ENCODE results near the gene ARID1B. TPM values are rescaled to one million over a fixed set of nuclear protein-coding genes. Genes with fewer than 3 reads are reported as not detected.

Gene ARID1B
- polyA plus RNA-seq, 4 donors: 57.0 to 87.6 (median 71.7) TPM

GRCh38 chr6:156790711-156791319 lies 13.6 kb downstream of the ARID1B start:
- DNase-seq (ENCODE audit: low read depth in 4 of 4, low spot score in 3 of 4): no peak

GRCh38 chr6:156791320-156791850 lies 14.2 kb downstream of the ARID1B start:
- no peak for DNase-seq (ENCODE audit: low read depth in 4 of 4, low spot score in 3 of 4)

- DNase-seq (ENCODE audit: low read depth in 4 of 4, low spot score in 3 of 4): no peak
Observed at GRCh38 chr6:156793200-156793599, 16.0 kb downstream of the ARID1B start.

- no peak for DNase-seq (ENCODE audit: low read depth in 4 of 4, low spot score in 3 of 4)
Observed at GRCh38 chr6:156794546-156795354, 17.6 kb downstream of the ARID1B start.

- no peak for DNase-seq (ENCODE audit: low read depth in 4 of 4, low spot score in 3 of 4)
Observed at GRCh38 chr6:156795825-156796224, 18.6 kb downstream of the ARID1B start.

GRCh38 chr6:156796627-156797026 lies 19.4 kb downstream of the ARID1B start:
- DNase-seq (ENCODE audit: low read depth in 4 of 4, low spot score in 3 of 4): no peak

- no peak for DNase-seq (ENCODE audit: low read depth in 4 of 4, low spot score in 3 of 4)
Observed at GRCh38 chr6:156797901-156798735, 20.9 kb downstream of the ARID1B start.

- no peak for DNase-seq (ENCODE audit: low read depth in 4 of 4, low spot score in 3 of 4)
Observed at GRCh38 chr6:156801712-156802111, 24.5 kb downstream of the ARID1B start.

- no peak for DNase-seq (ENCODE audit: low read depth in 4 of 4, low spot score in 3 of 4)
Observed at GRCh38 chr6:156803353-156803752, 26.2 kb downstream of the ARID1B start.

GRCh38 chr6:156804402-156804801 lies 27.2 kb downstream of the ARID1B start:
- DNase-seq (ENCODE audit: low read depth in 4 of 4, low spot score in 3 of 4): no peak

GRCh38 chr6:156806155-156806554 lies 29.0 kb downstream of the ARID1B start:
- no peak for DNase-seq (ENCODE audit: low read depth in 4 of 4, low spot score in 3 of 4)

- no peak for DNase-seq (ENCODE audit: low read depth in 4 of 4, low spot score in 3 of 4)
Observed at GRCh38 chr6:156807028-156807427, 29.9 kb downstream of the ARID1B start.

GRCh38 chr6:156807795-156808194 lies 30.6 kb downstream of the ARID1B start:
- DNase-seq (ENCODE audit: low read depth in 4 of 4, low spot score in 3 of 4): no peak

- no peak for DNase-seq (ENCODE audit: low read depth in 4 of 4, low spot score in 3 of 4)
Observed at GRCh38 chr6:156808287-156808686, 31.1 kb downstream of the ARID1B start.

- no peak for DNase-seq (ENCODE audit: low read depth in 4 of 4, low spot score in 3 of 4)
Observed at GRCh38 chr6:156809034-156809433, 31.9 kb downstream of the ARID1B start.

GRCh38 chr6:156809446-156810178 lies 32.4 kb downstream of the ARID1B start:
- DNase-seq (ENCODE audit: low read depth in 4 of 4, low spot score in 3 of 4): no peak

- DNase-seq (ENCODE audit: low read depth in 4 of 4, low spot score in 3 of 4): no peak
Observed at GRCh38 chr6:156814036-156814581, 36.9 kb downstream of the ARID1B start.

GRCh38 chr6:156816505-156816904 lies 39.3 kb downstream of the ARID1B start:
- no peak for DNase-seq (ENCODE audit: low read depth in 4 of 4, low spot score in 3 of 4)

GRCh38 chr6:156820089-156820798 lies 43.1 kb downstream of the ARID1B start:
- DNase-seq (ENCODE audit: low read depth in 4 of 4, low spot score in 3 of 4): no peak
